ENCODE results near the gene FRMD4A.
A peak's percentile ranks its signal among the peaks of the same experiment; 100 is the strongest.

Gene FRMD4A

GRCh38 chr10:14186245-14186644 lies 144.5 kb downstream of the FRMD4A start:
- no peak for DNase-seq (ENCODE audit: low read depth)

GRCh38 chr10:14185316-14186045 lies 145.2 kb downstream of the FRMD4A start:
- DNase-seq (ENCODE audit: low read depth) = peak; percentile 83

- DNase-seq (ENCODE audit: low read depth) = peak; percentile 7
Observed at GRCh38 chr10:14184841-14185315, 145.8 kb downstream of the FRMD4A start.

GRCh38 chr10:14182781-14183180 lies 147.9 kb downstream of the FRMD4A start:
- DNase-seq (ENCODE audit: low read depth) = no peak

GRCh38 chr10:14181567-14181936 lies 149.2 kb downstream of the FRMD4A start:
- no peak for DNase-seq (ENCODE audit: low read depth)

- no peak for DNase-seq (ENCODE audit: low read depth)
Observed at GRCh38 chr10:14180911-14181566, 149.7 kb downstream of the FRMD4A start.

GRCh38 chr10:14179251-14179650 lies 151.5 kb downstream of the FRMD4A start:
- DNase-seq (ENCODE audit: low read depth) = no peak

GRCh38 chr10:14173706-14174594 lies 156.8 kb downstream of the FRMD4A start:
- peak; percentile 8 for DNase-seq (ENCODE audit: low read depth)

GRCh38 chr10:14173391-14173705 lies 157.4 kb downstream of the FRMD4A start:
- DNase-seq (ENCODE audit: low read depth) = peak; percentile 10

GRCh38 chr10:14172336-14172950 lies 158.3 kb downstream of the FRMD4A start:
- DNase-seq (ENCODE audit: low read depth) = no peak

GRCh38 chr10:14171336-14171735 lies 159.4 kb downstream of the FRMD4A start:
- DNase-seq (ENCODE audit: low read depth) = no peak

GRCh38 chr10:14163377-14164086 lies 167.2 kb downstream of the FRMD4A start:
- DNase-seq (ENCODE audit: low read depth) = no peak

GRCh38 chr10:14162629-14163344 lies 167.9 kb downstream of the FRMD4A start:
- peak; percentile 31 for DNase-seq (ENCODE audit: low read depth)

GRCh38 chr10:14162061-14162460 lies 168.7 kb downstream of the FRMD4A start:
- no peak for DNase-seq (ENCODE audit: low read depth)

GRCh38 chr10:14160299-14160698 lies 170.4 kb downstream of the FRMD4A start:
- DNase-seq (ENCODE audit: low read depth) = no peak

GRCh38 chr10:14158575-14158974 lies 172.1 kb downstream of the FRMD4A start:
- DNase-seq (ENCODE audit: low read depth) = no peak

GRCh38 chr10:14156104-14156503 lies 174.6 kb downstream of the FRMD4A start:
- DNase-seq (ENCODE audit: low read depth) = no peak

GRCh38 chr10:14153570-14154055 lies 177.1 kb downstream of the FRMD4A start:
- no peak for DNase-seq (ENCODE audit: low read depth)

GRCh38 chr10:14151571-14151970 lies 179.2 kb downstream of the FRMD4A start:
- DNase-seq (ENCODE audit: low read depth) = no peak

- DNase-seq (ENCODE audit: low read depth) = no peak
Observed at GRCh38 chr10:14150526-14150925, 180.2 kb downstream of the FRMD4A start.

- peak; percentile 6 for DNase-seq (ENCODE audit: low read depth)
Observed at GRCh38 chr10:14146501-14146900, 184.2 kb downstream of the FRMD4A start.
